ENCODE data around the gene VIM. TPM values are rescaled to one million over a fixed set of nuclear protein-coding genes. Genes with fewer than 3 reads are reported as not detected.
A peak's percentile ranks its signal among the peaks of the same experiment; 100 is the strongest.

The VIM gene
- total RNA-seq, 1 donor from 2014 or later, result 6,235 TPM

DNA sequence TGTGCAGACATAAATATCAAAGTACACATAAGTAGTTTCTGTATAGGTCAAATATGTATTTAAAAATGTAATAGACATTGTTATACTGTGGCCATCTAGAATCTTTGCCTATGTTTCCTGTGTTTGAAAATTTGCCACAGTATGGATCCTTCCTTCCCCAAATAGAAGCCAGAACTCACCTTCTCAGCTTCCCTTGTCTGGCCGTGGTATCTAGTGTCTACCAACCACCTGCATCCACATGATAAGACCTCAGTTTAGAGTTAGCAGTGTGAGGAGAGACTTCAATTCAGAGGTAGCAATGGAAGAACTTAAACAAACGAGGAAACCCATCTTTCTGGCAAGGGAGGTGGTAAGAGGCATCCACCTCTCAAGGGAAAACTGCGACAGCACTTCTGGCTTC lies 31.5 kb upstream of the VIM start:
- DNase-seq (ENCODE audit: low spot score), result no peak
- Mint-ChIP-seq H3K4me3 (ENCODE audit: unreplicated experiment) (no peak overlapping the region), H3K36me3 (ENCODE audit: low read depth, unreplicated experiment) (peaks cover 7% of the 10 kb centered on the region), H3K4me1 (ENCODE audit: unreplicated experiment) (peaks cover 32% of the 10 kb centered on the region), H3K27ac (ENCODE audit: unreplicated experiment) (peak overlapping the region; percentile 87), H3K27me3 (ENCODE audit: unreplicated experiment) (peaks cover 2% of the 10 kb centered on the region), H3K9me3 (ENCODE audit: unreplicated experiment) (no peaks in the 10 kb centered on the region)
- TF ChIP-seq, protein P1, sequence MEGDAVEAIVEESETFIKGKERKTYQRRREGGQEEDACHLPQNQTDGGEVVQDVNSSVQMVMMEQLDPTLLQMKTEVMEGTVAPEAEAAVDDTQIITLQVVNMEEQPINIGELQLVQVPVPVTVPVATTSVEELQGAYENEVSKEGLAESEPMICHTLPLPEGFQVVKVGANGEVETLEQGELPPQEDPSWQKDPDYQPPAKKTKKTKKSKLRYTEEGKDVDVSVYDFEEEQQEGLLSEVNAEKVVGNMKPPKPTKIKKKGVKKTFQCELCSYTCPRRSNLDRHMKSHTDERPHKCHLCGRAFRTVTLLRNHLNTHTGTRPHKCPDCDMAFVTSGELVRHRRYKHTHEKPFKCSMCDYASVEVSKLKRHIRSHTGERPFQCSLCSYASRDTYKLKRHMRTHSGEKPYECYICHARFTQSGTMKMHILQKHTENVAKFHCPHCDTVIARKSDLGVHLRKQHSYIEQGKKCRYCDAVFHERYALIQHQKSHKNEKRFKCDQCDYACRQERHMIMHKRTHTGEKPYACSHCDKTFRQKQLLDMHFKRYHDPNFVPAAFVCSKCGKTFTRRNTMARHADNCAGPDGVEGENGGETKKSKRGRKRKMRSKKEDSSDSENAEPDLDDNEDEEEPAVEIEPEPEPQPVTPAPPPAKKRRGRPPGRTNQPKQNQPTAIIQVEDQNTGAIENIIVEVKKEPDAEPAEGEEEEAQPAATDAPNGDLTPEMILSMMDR (IDR thresholded peaks at IDR 0.05; ENCODE audit: unreplicated experiment), result no peak

DNA sequence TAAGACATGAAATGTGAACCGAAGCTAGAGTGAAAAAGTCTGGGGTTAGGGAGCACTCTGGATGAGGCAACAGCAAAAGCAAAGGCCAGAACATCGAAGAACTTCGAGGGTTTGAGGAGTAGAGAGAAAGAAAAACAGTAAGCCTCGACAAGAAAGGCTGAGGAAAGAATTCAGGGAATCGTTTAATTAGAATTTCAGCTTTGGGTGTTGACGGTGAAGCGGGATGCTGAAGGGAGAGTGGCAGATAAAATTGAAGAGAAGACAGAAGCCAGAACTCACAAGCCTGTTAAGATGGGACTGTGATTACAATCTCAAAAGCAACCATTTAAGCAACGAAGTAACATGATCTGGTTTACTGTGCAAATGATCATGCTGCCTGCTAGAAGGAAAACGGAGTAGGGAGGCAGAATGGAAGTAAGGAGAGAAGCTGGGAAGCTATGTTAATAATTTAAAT lies 28.7 kb upstream of the VIM start:
- Mint-ChIP-seq H3K27me3 (ENCODE audit: unreplicated experiment) (peaks cover 7% of the 10 kb centered on the region), H3K36me3 (ENCODE audit: low read depth, unreplicated experiment) (no peaks in the 10 kb centered on the region), H3K4me3 (ENCODE audit: unreplicated experiment) (peak overlapping the region; percentile 76), H3K9me3 (ENCODE audit: unreplicated experiment) (no peaks in the 10 kb centered on the region), H3K4me1 (ENCODE audit: unreplicated experiment) (peaks cover 50% of the 10 kb centered on the region), H3K27ac (ENCODE audit: unreplicated experiment) (peak overlapping the region; percentile 91)
- TF ChIP-seq, protein P1 (IDR thresholded peaks at IDR 0.05; ENCODE audit: unreplicated experiment), result no peak
- no peak for DNase-seq (ENCODE audit: low spot score)

DNA sequence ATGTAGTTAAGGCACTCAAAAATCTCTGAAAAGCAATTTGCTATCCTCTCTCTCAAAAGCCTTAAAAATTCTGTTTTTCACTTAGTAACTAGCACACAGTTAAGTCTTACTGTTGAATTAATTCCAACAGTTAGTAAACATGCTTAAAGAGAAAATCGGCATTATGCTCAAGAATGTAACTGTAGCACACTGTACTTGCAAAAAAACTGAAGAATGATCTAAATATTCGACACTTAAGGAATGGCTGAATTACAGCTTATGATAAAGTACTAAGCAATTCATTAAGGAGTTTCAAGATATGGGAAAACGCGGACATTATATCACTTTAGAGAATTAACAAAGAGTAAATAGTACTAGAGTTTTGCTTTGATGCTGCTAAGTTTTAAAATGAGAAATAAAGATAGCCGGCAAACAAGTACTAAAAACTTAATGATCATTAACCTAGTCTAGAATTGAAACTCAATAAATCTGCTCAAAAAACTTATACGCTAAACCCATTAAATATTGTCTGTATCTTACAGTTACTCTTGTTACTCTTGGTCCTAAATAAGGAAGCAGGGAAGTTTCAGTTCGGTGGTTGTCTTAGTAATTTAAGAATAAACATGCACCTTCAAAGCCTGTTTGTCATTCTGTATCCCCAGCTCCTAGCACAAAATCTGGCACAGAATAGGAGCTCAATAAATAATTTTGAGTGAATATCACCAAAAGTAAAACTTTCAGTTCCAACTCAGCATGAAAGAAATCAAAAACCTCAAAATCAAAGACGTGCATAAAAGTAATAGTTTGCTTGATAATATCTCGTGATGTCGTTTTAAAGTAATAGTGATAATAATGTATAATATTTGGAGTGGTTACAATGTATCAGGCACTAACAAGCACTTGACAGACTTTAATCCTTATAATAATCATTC lies 27.8 kb upstream of the VIM start:
- TF ChIP-seq, protein P1 (IDR thresholded peaks at IDR 0.05; ENCODE audit: unreplicated experiment), result no peak
- H3K27ac Mint-ChIP-seq (ENCODE audit: unreplicated experiment), result peak overlapping the region; percentile 95
- no peaks in the 10 kb centered on the region for H3K9me3 Mint-ChIP-seq (ENCODE audit: unreplicated experiment)
- H3K4me3 Mint-ChIP-seq (ENCODE audit: unreplicated experiment), result peak overlapping the region; percentile 95
- DNase-seq (ENCODE audit: low spot score), result no peak
- peaks cover 53% of the 10 kb centered on the region for H3K4me1 Mint-ChIP-seq (ENCODE audit: unreplicated experiment)
- H3K36me3 Mint-ChIP-seq (ENCODE audit: low read depth, unreplicated experiment), result no peaks in the 10 kb centered on the region
- peaks cover 7% of the 10 kb centered on the region for H3K27me3 Mint-ChIP-seq (ENCODE audit: unreplicated experiment)

DNA sequence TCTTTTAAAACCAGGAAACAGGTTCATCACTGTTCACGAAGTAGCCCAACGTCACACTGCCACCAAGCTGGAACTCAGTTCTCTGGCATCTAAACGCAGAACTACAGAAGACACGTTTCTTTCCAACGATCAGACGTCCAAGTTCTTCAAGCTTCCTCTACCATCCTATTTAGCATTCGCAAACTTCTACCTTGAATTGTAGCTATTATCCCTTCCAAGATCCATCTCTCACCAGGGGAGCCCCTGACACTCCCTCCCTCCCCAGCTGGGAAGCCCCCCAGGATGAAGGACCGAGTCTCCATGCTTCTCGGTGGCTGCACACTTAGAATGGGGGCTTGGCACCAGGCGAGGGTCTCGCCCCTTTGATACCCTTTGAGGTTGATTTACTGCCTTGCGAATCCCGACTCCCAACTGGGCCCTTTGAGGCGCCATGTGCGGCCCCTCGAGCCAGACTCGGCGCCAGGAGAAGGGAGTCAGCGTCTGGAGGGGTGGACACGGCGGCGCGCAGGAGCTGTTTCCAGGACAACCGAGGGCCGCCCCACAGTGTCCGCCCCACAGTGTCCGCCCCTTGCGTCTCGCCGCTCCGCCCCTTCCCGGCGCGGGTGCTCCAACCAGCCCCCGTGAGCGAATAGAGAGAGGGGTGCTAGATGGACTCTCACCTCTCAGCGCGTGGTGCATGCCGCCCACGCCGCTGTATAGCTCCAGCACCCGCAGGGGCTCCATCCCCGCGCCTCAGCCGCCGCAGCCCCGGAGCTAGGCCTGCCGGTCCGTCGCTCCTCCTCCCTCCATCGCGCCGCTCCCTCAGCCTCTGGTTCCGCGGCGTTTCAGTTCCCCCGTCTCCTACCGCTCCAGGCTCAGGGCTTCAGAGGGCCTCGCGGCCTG lies 26.9 kb upstream of the VIM start, which contains the start of gene TRDMT1:
TRDMT1 (minus strand) TSS at position 761 of the 882 bp plus-strand sequence; CDS start at position 723, 38 bp downstream.
- TF ChIP-seq, protein P1 (IDR thresholded peaks at IDR 0.05; ENCODE audit: unreplicated experiment), result no peak
- Mint-ChIP-seq H3K4me1 (ENCODE audit: unreplicated experiment) (peaks cover 53% of the 10 kb centered on the region), H3K36me3 (ENCODE audit: low read depth, unreplicated experiment) (no peaks in the 10 kb centered on the region), H3K4me3 (ENCODE audit: unreplicated experiment) (peak within 1 kb of the TSS; percentile 95), H3K9me3 (ENCODE audit: unreplicated experiment) (no peaks in the 10 kb centered on the region), H3K27me3 (ENCODE audit: unreplicated experiment) (peaks cover 7% of the 10 kb centered on the region), H3K27ac (ENCODE audit: unreplicated experiment) (peak within 1 kb of the TSS; percentile 95)
- peak; percentile 86 for DNase-seq (ENCODE audit: low spot score)
